HEK293 (cell line): ENCODE measurements around the gene NELL1.

Experiments used
- ATF2 ChIP-seq: fragments of 450-650 bp; formaldehyde crosslinking; IDR thresholded peaks from 2 replicates; pipeline ENCODE4 v1.5.1; 2016; ENCODE audit warnings: missing biosample characterization, missing genetic modification characterization, low read depth
- BCL11A ChIP-seq: fragments of 450-650 bp; formaldehyde crosslinking; IDR thresholded peaks from 2 replicates; pipeline ENCODE4 v1.5.1; 2016; ENCODE audit warnings: low read depth, missing biosample characterization, missing genetic modification characterization
- BCL11B ChIP-seq: fragments of 450-650 bp; formaldehyde crosslinking; IDR thresholded peaks from 2 replicates; pipeline ENCODE4 v1.5.1; 2016; ENCODE audit warnings: low read depth, missing biosample characterization, missing genetic modification characterization
- CTCF ChIP-seq: fragments of 450-650 bp; formaldehyde crosslinking; IDR thresholded peaks from 2 replicates; pipeline ENCODE4 v1.5.1; 2016; ENCODE audit warnings: missing biosample characterization, missing genetic modification characterization
- KLF17 ChIP-seq: fragments of 450-650 bp; formaldehyde crosslinking; IDR thresholded peaks from 2 replicates; pipeline ENCODE4 v1.5.1; 2016; ENCODE audit warnings: missing biosample characterization, missing genetic modification characterization
- ZBTB11 ChIP-seq: fragments of 450-650 bp; formaldehyde crosslinking; conservative IDR thresholded peaks from 2 replicates; pipeline ENCODE4 v1.5.1; 2016; ENCODE audit warnings: low read depth, missing biosample characterization, missing genetic modification characterization
- ZBTB20 ChIP-seq: fragments of 450-650 bp; formaldehyde crosslinking; IDR thresholded peaks from 2 replicates; pipeline ENCODE4 v1.5.1; 2016; ENCODE audit warnings: missing biosample characterization, missing genetic modification characterization
- ZBTB49 ChIP-seq: fragments of 450-650 bp; formaldehyde crosslinking; IDR thresholded peaks from 2 replicates; pipeline ENCODE4 v1.5.1; 2016; ENCODE audit warnings: missing biosample characterization, missing genetic modification characterization, low read depth
- ZNF148 ChIP-seq: fragments of 450-650 bp; formaldehyde crosslinking; IDR thresholded peaks from 2 replicates; pipeline ENCODE4 v1.5.0; 2017; ENCODE audit warnings: missing biosample characterization, missing genetic modification characterization, borderline replicate concordance
- ZNF274 ChIP-seq, 2 experiments: fragments of 200-500 bp in 1 of 2; fragments of 450-650 bp in 1 of 2; sonication (Bioruptor generic) in 1 of 2; formaldehyde crosslinking in 1 of 2; IDR thresholded peaks; 2 replicates each; pipeline versions ENCODE4 v1.5.1 to v1.6.1; 2014 to 2016; ENCODE audit warnings: borderline replicate concordance in 1 of 2, inconsistent platforms in 1 of 2, low read length in 1 of 2, missing biosample characterization in 1 of 2, missing genetic modification characterization in 1 of 2
- ZNF544 ChIP-seq: fragments of 450-650 bp; formaldehyde crosslinking; IDR thresholded peaks from 2 replicates; pipeline ENCODE4 v1.5.0; 2017; ENCODE audit warnings: missing biosample characterization, missing genetic modification characterization
- ZNF623 ChIP-seq: fragments of 450-650 bp; formaldehyde crosslinking; IDR thresholded peaks from 2 replicates; pipeline ENCODE4 v1.5.1; 2016; ENCODE audit warnings: missing biosample characterization, missing genetic modification characterization
- ZNF785 ChIP-seq: fragments of 450-650 bp; formaldehyde crosslinking; IDR thresholded peaks from 2 replicates; pipeline ENCODE4 v1.5.1; 2016; ENCODE audit warnings: missing biosample characterization, missing genetic modification characterization
- ZNF792 ChIP-seq: fragments of 450-650 bp; formaldehyde crosslinking; IDR thresholded peaks from 2 replicates; pipeline ENCODE4 v1.5.1; 2016; ENCODE audit warnings: missing biosample characterization, missing genetic modification characterization

- TF ChIP-seq ZNF148 (tag by site-specific recombination) (no peak), ZNF785 (tag by site-specific recombination) (no peak), ZNF274 (IDR thresholded peaks at IDR 0.05; ENCODE audit: low read length) (no peak), ZNF274 (tag by site-specific recombination; IDR thresholded peaks at IDR 0.05; ENCODE audit: borderline replicate concordance) (no peak), BCL11A (no peak), CTCF (tag by site-specific recombination) (no peak), ZNF623 (tag by site-specific recombination) (no peak), ATF2 (tag by site-specific recombination) (no peak), KLF17 (tag by site-specific recombination) (no peak), ZNF792 (no peak), ZBTB20 (tag by site-specific recombination) (no peak), BCL11B (tag by site-specific recombination) (no peak), ZBTB11 (tag by site-specific recombination) (no peak), ZNF544 (tag by site-specific recombination) (no peak), ZBTB49 (tag by site-specific recombination) (no peak)
Measured at GRCh38 chr11:21480240-21480639, 810.9 kb downstream of the NELL1 start.
